Measurements from ENCODE around the gene IFT25.
A peak's percentile ranks its signal among the peaks of the same experiment; 100 is the strongest.
"Not testable (repeated sequence)": the region's sequence is repeated elsewhere in the genome, so short reads cannot be mapped to it uniquely, and the experiment has no call there.

IFT25 gene

DNA sequence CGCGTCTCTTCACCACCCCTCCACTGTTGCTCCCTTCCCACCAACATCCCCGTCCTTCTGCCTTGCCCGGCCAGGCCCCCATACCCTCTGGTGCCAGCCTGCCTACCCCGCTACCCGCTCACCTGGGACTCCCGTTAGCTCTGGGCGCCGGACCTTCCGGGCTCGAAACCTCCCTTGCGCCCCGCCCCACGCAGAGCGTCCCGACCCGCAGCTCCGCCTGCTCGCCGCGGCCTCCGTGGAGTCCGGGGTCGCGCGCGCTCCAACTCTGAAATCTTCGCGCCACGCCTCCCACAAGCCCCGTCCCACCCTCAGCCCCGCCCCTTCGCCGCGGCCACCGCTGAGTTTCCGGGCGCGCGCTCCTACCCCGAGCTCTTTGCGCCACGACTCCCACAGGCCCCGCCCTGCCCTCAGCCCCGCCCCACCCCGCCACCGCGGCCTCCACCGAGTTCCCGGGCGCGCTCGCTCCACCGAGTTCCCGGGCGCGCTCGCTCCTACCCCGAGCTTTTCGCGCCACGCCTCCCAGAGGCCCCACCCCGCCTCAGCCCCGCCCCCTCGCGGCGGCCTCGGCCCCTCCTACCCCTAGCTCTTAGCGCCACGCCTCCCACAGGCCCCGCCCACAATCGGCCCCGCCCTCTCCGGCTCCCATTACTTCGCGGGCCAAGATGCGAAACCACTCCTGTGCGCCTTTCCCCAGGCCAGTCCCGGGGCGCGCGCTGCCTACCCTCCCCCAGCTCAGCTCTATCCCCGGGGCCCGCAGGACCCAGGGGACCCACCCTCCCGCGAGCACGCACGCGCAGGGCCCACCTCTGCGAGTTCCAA is at the start of gene IFT25:
TSS of gene IFT25 (minus strand) at position 267 of the 819 bp plus-strand sequence. CDS start 5,617 bp downstream, outside the sequence.
- no peaks in the 10 kb centered on the region for H3K36me3 ChIP-seq (ENCODE audit: control insufficient read depth, insufficient read depth, low read length)
- H3K4me3 ChIP-seq (ENCODE audit: low read length): peak within 1 kb of the TSS; percentile 90
- no peaks in the 10 kb centered on the region for H3K27me3 ChIP-seq (ENCODE audit: control insufficient read depth, insufficient read depth, low read length)
- peaks cover 11% of the 10 kb centered on the region for H3K4me1 ChIP-seq (ENCODE audit: control insufficient read depth, insufficient read depth, low read length)
- H3K9ac ChIP-seq (ENCODE audit: low read length): peak within 1 kb of the TSS; percentile 49
- H3K27ac ChIP-seq (ENCODE audit: low read depth, low read length): peak within 1 kb of the TSS; percentile 92

DNA sequence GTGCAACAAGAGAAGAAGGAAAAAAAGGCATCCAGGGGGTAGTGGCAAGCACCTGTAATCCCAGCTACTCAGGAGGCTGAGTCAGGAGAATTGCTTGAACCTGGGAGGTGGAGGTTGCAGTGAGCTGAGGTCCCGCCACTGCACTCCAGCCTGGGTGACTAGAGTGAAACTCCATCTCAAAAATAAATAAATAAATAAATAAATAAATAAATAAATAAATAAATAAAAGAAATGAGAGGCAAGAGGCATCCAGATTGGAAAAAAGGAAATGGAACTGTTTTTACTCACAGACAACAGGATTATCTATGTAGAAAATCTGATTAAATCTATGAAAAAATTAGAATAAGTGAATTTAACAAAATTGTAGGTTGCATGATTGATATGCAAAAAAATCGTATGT is 49.0 kb upstream of the IFT25 start:
- H3K27me3 ChIP-seq (ENCODE audit: control insufficient read depth, insufficient read depth, low read length); H3K4me3 ChIP-seq (ENCODE audit: low read length); H3K36me3 ChIP-seq (ENCODE audit: control insufficient read depth, insufficient read depth, low read length); H3K27ac ChIP-seq (ENCODE audit: low read depth, low read length); H3K9ac ChIP-seq (ENCODE audit: low read length); H3K4me1 ChIP-seq (ENCODE audit: control insufficient read depth, insufficient read depth, low read length): not testable (repeated sequence)

DNA sequence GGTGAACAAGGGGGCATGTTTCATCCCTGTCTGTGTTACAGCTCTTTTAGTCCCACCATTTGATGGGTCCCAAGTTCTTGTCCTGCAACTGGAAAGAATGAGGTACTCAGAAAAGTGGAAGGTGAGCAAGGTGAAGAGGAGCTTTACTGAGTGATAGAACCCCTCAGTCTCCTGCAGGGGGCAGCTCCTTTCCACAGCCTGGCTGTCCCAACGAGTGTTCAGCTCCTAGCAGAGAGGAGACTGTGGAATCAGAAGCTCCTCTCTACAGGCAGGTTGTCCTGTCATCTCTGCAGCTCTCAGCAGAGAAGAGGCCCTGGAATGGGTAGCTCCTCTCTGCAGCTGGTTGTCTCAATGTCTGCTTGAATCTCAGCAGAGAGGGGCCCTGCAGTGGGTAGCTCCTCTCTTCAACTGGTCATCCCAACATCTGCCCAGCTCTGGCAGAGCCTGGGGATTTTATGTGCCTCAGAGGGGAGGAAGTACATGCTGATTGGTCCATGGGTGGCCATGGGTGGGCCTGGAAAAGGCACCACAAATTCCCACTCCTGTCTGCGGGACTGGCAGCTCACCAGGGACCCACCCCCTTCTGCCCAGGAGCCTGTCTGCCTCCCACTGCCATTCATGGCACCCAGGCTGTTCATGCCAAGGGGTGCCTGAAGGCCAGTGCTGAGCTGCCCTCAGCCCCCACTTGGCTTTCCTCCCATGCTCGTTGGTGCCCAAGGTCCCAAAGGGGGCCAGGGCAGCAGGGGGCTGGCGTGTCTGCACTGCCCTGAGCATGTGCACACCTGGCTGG is 46.8 kb upstream of the IFT25 start:
- Histone ChIP-seq H3K27me3 (ENCODE audit: control insufficient read depth, insufficient read depth, low read length) (no peaks in the 10 kb centered on the region), H3K9ac (ENCODE audit: low read length) (no peak overlapping the region), H3K4me3 (ENCODE audit: low read length) (no peak overlapping the region)

DNA sequence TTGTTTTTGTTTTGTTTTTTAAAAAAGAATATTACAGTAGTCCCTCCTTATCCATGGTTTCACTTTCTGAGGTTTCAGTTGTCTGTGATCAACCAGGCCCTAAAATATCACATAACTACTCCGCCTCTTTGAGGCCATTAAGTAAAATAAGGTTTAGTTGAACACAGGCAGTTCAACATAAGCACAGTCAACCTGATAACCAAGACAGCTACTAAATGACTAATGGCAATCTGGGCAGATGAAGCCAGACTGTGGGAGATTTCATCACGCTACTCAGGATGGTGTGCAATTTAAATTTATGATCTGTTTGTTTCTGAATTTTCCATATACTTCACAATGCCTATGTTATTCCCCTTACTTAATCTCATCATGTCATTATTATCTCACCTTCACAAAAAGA is 42.4 kb upstream of the IFT25 start:
- H3K4me3 ChIP-seq (ENCODE audit: low read length): no peak overlapping the region
- no peaks in the 10 kb centered on the region for H3K27me3 ChIP-seq (ENCODE audit: control insufficient read depth, insufficient read depth, low read length)
- H3K4me1 ChIP-seq (ENCODE audit: control insufficient read depth, insufficient read depth, low read length): no peaks in the 10 kb centered on the region
- no peaks in the 10 kb centered on the region for H3K36me3 ChIP-seq (ENCODE audit: control insufficient read depth, insufficient read depth, low read length)
- H3K9ac ChIP-seq (ENCODE audit: low read length): no peak overlapping the region
- H3K27ac ChIP-seq (ENCODE audit: low read depth, low read length): no peak overlapping the region

More for the DNA sequence above, 46.8 kb upstream of the IFT25 start:
- Histone ChIP-seq H3K27ac (ENCODE audit: low read depth, low read length) (no peak overlapping the region), H3K4me1 (ENCODE audit: control insufficient read depth, insufficient read depth, low read length) (no peaks in the 10 kb centered on the region), H3K36me3 (ENCODE audit: control insufficient read depth, insufficient read depth, low read length) (no peaks in the 10 kb centered on the region)

DNA sequence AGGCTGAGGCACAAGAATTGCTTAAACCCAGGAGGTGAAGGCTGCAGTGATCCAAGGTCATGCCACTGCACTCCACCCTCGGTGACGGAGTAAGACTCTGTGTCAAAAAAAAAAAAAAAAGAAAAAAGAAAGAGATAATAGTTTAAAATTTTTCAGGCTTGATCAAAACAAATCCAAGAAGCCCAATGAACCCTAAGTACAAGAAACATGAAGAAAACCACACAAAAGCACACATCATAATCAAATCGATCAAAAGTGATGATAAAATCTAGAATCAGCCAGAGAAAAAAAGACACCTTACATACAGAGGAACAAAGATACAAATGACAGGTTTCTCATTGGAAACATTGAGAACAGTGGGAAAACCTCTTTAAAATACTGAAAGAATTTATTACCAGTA is 41.0 kb upstream of the IFT25 start:
- H3K4me1 ChIP-seq (ENCODE audit: control insufficient read depth, insufficient read depth, low read length): no peaks in the 10 kb centered on the region
- H3K36me3 ChIP-seq (ENCODE audit: control insufficient read depth, insufficient read depth, low read length): no peaks in the 10 kb centered on the region
- no peaks in the 10 kb centered on the region for H3K27me3 ChIP-seq (ENCODE audit: control insufficient read depth, insufficient read depth, low read length)
- H3K4me3 ChIP-seq (ENCODE audit: low read length): no peak overlapping the region
- H3K9ac ChIP-seq (ENCODE audit: low read length): no peak overlapping the region
- H3K27ac ChIP-seq (ENCODE audit: low read depth, low read length): no peak overlapping the region

DNA sequence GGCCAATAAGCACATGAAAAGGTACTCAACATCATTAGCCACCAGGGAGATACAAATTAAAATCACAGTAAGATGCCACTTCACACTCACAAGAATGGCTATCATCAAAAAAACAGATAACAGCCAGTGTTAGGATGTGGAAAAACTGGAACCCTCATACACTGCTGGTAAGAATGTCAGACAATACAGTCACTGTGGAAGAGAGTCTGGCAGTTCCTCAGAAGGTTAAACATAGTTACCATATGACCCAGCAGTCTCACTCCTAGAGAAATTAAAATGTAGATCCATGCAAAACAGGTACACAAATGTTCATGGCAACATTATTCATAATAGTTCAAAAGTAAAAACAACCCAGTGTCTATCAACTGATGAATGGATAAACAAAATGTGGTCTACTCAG is 39.2 kb upstream of the IFT25 start:
- H3K27me3 ChIP-seq (ENCODE audit: control insufficient read depth, insufficient read depth, low read length): no peaks in the 10 kb centered on the region
- H3K4me3 ChIP-seq (ENCODE audit: low read length): no peak overlapping the region
- H3K36me3 ChIP-seq (ENCODE audit: control insufficient read depth, insufficient read depth, low read length): no peaks in the 10 kb centered on the region
- no peaks in the 10 kb centered on the region for H3K4me1 ChIP-seq (ENCODE audit: control insufficient read depth, insufficient read depth, low read length)
- H3K9ac ChIP-seq (ENCODE audit: low read length): no peak overlapping the region
- no peak overlapping the region for H3K27ac ChIP-seq (ENCODE audit: low read depth, low read length)

DNA sequence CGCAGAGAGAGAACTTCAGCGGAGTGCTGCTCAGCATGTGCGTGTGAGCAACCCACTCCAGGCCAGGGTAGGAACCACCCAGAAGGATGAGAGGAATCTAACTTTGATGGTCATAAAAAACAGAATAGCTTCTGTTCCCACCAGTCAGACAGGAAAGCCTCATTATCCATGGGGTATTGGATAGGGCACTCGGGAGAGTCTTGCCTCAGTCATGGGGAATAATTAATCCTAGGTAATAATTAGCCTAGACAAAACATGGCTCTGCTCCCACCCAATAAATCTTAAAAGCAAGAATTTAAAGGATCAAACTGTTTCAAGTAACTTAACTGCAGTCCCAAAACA is 37.2 kb upstream of the IFT25 start:
- no peaks in the 10 kb centered on the region for H3K27me3 ChIP-seq (ENCODE audit: control insufficient read depth, insufficient read depth, low read length)
- no peak overlapping the region for H3K9ac ChIP-seq (ENCODE audit: low read length)
- H3K4me1 ChIP-seq (ENCODE audit: control insufficient read depth, insufficient read depth, low read length): no peaks in the 10 kb centered on the region
- H3K27ac ChIP-seq (ENCODE audit: low read depth, low read length): peak overlapping the region; percentile 30
- no peaks in the 10 kb centered on the region for H3K36me3 ChIP-seq (ENCODE audit: control insufficient read depth, insufficient read depth, low read length)
- H3K4me3 ChIP-seq (ENCODE audit: low read length): peak overlapping the region; percentile 35

DNA sequence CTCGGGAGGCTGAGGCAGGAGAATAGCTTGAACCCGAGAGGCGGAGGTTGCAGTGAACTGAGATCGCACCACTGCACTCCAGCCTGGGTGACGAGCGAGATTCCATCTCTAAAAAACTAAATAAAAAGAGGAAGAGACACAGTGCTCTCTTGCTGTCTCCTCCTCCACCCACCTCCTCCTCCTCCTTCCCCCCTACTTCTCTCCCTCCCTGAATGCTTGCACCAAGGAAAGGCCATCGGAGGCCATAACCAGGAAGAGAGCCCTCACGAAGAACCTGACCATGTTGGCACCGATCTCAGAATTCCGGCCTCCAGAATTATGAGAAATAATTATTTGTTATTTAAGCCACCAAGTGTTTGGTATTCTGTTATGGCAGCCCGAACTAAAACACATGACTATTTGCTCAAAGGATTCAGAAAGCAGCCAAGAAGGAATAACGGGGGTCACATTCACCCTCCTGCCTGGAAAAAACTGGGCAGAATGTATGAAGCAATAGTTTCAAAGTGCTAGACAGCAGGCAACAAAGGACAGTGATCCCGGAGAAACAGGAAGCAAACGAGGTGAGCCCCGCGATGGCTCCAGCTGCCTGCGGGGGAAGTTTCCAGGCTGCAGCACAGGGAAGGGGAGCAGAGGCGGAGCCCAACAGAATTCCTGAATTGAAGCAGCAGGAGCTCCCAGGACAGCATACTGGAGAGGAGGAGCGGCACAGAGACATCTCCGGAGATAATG is 36.7 kb upstream of the IFT25 start:
- peak overlapping the region; percentile 30 for H3K27ac ChIP-seq (ENCODE audit: low read depth, low read length)
- H3K4me1 ChIP-seq (ENCODE audit: control insufficient read depth, insufficient read depth, low read length): no peaks in the 10 kb centered on the region
- H3K4me3 ChIP-seq (ENCODE audit: low read length): peak overlapping the region; percentile 35
- H3K9ac ChIP-seq (ENCODE audit: low read length): no peak overlapping the region
- H3K36me3 ChIP-seq (ENCODE audit: control insufficient read depth, insufficient read depth, low read length): no peaks in the 10 kb centered on the region
- no peaks in the 10 kb centered on the region for H3K27me3 ChIP-seq (ENCODE audit: control insufficient read depth, insufficient read depth, low read length)

DNA sequence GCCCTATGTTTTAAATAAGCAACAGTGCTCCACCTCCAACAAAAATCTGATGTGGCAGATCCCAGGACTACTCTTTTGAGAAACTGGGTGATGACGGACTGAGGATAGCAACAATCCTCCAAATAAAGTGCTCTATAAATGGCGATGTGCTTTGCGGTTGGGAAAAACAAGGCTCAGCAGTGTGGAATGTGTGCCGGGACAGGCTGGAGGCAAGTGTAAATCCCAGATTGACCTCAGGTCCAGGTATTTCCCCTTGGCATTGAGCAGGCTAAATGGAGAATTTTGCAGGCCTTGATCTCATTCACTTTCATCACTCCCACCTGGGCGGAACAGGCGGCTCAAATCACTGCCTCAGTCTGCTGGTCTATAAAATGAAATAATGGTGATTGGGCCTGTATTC is 35.7 kb upstream of the IFT25 start:
- H3K4me1 ChIP-seq (ENCODE audit: control insufficient read depth, insufficient read depth, low read length): no peaks in the 10 kb centered on the region
- H3K36me3 ChIP-seq (ENCODE audit: control insufficient read depth, insufficient read depth, low read length): no peaks in the 10 kb centered on the region
- no peak overlapping the region for H3K27ac ChIP-seq (ENCODE audit: low read depth, low read length)
- no peaks in the 10 kb centered on the region for H3K27me3 ChIP-seq (ENCODE audit: control insufficient read depth, insufficient read depth, low read length)
- no peak overlapping the region for H3K9ac ChIP-seq (ENCODE audit: low read length)
- no peak overlapping the region for H3K4me3 ChIP-seq (ENCODE audit: low read length)

DNA sequence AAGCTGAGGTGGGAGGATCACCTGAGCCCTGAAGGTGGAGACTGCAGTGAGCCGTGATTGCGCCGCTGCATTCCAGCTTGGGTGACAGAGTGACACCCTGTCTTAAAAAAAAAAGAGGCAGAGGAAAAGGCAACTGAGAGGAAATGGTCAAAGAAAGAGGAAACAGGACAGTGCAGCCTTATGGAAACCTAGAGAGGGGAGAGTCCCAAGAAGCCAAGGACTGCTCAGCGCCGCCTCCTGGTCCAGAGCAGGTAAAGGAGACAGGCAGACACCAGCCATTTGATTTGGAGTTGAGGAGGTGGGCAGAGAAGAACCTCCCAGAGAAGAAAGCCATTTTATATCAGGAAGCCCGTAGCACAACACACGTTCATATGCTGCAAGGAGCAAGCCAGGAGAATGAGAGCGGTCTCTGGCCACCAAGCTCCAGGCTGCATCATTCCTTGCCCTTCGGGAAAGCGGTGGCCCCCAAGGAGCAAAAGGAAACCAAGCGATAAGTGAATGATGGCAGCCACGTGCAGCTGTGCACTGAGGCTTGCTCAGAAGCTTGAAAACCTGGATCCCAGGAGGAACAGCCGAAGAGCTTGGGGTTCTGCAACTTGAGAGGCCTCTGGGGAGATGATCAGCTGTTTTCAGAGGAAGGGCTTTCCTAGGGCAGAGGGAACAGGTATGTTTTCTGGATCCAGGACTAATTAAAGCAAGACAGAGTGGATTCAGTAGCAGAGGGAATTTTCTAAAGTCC is 34.4 kb upstream of the IFT25 start:
- H3K27ac ChIP-seq (ENCODE audit: low read depth, low read length): no peak overlapping the region
- H3K9ac ChIP-seq (ENCODE audit: low read length): no peak overlapping the region

DNA sequence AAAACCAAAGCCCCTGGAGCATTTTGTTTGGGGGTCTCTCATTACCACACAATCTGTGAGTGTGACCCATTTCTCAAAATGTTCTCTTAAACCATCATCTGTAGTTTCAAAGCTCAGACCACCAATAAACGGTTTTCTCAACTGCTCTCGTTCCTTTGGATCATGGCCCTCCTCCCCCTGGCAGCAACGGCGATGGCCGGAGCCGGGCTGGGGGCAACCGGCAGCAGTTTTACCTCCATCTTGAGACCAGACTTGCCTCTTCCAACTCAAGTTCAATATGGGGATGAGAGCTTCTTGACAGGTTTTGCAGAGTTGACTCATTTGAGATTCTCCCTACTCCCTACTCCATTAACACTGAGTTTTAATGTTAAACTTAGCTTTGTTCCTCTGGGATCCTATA is 30.4 kb upstream of the IFT25 start:
- Histone ChIP-seq H3K27ac (ENCODE audit: low read depth, low read length) (no peak overlapping the region), H3K4me3 (ENCODE audit: low read length) (no peak overlapping the region), H3K27me3 (ENCODE audit: control insufficient read depth, insufficient read depth, low read length) (no peaks in the 10 kb centered on the region), H3K9ac (ENCODE audit: low read length) (no peak overlapping the region), H3K36me3 (ENCODE audit: control insufficient read depth, insufficient read depth, low read length) (no peaks in the 10 kb centered on the region), H3K4me1 (ENCODE audit: control insufficient read depth, insufficient read depth, low read length) (no peaks in the 10 kb centered on the region)

More for the DNA sequence above, 34.4 kb upstream of the IFT25 start:
- no peaks in the 10 kb centered on the region for H3K4me1 ChIP-seq (ENCODE audit: control insufficient read depth, insufficient read depth, low read length)
- no peak overlapping the region for H3K4me3 ChIP-seq (ENCODE audit: low read length)
- no peaks in the 10 kb centered on the region for H3K27me3 ChIP-seq (ENCODE audit: control insufficient read depth, insufficient read depth, low read length)
- no peaks in the 10 kb centered on the region for H3K36me3 ChIP-seq (ENCODE audit: control insufficient read depth, insufficient read depth, low read length)

DNA sequence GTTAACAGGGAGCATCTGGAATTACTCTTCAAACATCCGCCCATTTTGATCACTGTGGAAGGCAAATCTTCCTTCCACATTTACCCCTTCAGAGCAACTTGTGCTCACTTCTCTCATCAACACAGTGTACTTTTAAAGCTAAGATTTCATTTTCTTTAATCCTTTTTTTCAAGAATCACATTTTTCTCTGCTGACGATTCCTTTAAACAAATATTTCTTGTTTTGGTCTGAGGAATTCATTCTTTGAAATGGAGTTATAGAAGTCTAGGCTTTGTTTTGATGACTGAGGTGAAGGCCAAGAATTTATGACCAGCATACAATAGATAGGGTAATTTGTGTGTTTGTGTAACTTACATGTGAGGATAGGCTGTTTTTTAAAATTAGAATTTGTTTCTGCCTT is 26.2 kb upstream of the IFT25 start:
- Histone ChIP-seq H3K36me3 (ENCODE audit: control insufficient read depth, insufficient read depth, low read length) (peaks cover 4% of the 10 kb centered on the region), H3K27me3 (ENCODE audit: control insufficient read depth, insufficient read depth, low read length) (no peaks in the 10 kb centered on the region), H3K4me1 (ENCODE audit: control insufficient read depth, insufficient read depth, low read length) (no peaks in the 10 kb centered on the region), H3K4me3 (ENCODE audit: low read length) (no peak overlapping the region), H3K27ac (ENCODE audit: low read depth, low read length) (no peak overlapping the region), H3K9ac (ENCODE audit: low read length) (no peak overlapping the region)

Measured in rectal smooth muscle tissue (tissue), 1 donor.